GM12872 (cell line): ENCODE data around the gene NCF2.

Experiments used
- TF ChIP-seq, protein P1 (sequence below): IDR thresholded peaks from 3 replicates; pipeline ENCODE4 v1.5.1; 2011; ENCODE audit warnings: low read depth, mild to moderate bottlenecking, low read length, moderate library complexity; ENCODE audit not compliant: insufficient read depth

NCF2 gene

DNA sequence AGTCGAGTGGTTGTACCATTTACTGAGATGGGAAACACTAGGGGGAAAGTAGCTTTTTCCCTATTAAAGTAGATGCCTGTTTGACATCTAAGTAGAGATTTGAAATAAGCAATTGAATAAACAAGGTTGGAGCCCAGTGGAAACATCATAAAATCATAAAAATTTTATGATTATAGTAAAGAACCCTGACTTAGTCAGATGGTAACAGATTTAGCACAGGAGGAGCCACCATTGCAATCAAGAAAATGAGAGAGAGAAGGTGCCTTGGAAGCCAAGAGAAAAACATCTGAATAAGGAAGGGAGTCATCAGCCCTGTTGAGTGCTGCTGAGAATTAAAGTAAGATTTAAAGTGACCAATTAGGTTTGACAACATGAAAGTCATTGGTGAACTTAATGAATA, 68.2 kb downstream of the NCF2 start:
- TF ChIP-seq, protein P1, sequence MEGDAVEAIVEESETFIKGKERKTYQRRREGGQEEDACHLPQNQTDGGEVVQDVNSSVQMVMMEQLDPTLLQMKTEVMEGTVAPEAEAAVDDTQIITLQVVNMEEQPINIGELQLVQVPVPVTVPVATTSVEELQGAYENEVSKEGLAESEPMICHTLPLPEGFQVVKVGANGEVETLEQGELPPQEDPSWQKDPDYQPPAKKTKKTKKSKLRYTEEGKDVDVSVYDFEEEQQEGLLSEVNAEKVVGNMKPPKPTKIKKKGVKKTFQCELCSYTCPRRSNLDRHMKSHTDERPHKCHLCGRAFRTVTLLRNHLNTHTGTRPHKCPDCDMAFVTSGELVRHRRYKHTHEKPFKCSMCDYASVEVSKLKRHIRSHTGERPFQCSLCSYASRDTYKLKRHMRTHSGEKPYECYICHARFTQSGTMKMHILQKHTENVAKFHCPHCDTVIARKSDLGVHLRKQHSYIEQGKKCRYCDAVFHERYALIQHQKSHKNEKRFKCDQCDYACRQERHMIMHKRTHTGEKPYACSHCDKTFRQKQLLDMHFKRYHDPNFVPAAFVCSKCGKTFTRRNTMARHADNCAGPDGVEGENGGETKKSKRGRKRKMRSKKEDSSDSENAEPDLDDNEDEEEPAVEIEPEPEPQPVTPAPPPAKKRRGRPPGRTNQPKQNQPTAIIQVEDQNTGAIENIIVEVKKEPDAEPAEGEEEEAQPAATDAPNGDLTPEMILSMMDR: no peak

DNA sequence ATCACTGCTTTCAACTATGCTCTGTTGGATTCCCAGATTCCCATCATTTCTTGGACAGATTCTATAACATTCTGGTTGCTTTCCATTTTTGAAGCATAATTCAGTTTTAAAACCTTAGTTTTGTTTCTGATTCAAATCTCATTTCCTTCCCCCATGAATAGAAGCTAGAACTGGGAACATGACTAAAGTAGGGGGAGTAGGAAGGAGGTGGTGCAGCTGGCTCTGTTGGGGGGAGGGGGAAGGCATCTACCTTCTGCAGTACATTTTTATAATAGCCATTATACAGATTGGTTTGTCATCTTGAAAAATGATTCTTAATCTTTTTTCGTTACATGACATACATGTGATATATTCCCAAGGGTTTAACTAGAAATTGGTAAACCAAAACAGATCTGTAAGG, 69.9 kb downstream of the NCF2 start:
- TF ChIP-seq, protein P1: no peak

DNA sequence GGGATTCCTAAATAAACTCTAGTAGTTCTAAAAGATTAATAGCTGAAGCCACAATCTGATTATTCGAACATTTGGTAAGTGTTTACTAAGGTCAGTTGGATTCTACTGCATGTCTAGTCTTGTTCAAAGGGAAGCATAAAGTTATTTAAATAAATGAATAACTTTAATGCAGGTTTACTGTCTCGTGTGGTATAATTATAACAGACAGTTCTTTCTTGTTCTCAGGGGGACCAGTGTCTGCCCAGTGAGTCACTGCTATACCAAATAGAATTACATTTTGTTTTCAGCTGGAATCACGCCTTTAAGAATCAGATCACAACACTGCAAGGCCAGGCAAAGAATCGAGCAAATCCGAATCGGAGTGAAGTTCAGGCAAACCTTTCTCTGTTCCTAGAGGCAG, 72.9 kb downstream of the NCF2 start:
- TF ChIP-seq, protein P1: no peak

DNA sequence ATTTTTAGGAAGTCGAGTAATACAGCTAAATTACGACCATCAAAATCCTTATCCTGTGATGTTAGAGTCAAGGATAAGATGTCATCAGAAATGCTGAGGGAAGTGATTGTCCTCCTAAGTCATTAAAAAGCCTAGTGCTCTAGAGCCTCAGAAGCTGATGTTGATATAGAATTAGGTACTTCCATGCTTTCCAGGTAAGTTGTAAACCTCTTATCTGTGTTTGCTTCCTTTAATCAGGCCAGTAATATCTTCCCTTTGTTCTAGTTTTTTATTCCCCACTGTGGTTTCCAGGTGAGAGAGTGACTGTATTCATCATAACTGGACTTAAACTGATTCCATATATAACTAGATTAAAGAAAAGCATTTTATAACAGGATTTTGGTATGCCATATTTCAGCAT, 73.5 kb downstream of the NCF2 start:
- TF ChIP-seq, protein P1: no peak

DNA sequence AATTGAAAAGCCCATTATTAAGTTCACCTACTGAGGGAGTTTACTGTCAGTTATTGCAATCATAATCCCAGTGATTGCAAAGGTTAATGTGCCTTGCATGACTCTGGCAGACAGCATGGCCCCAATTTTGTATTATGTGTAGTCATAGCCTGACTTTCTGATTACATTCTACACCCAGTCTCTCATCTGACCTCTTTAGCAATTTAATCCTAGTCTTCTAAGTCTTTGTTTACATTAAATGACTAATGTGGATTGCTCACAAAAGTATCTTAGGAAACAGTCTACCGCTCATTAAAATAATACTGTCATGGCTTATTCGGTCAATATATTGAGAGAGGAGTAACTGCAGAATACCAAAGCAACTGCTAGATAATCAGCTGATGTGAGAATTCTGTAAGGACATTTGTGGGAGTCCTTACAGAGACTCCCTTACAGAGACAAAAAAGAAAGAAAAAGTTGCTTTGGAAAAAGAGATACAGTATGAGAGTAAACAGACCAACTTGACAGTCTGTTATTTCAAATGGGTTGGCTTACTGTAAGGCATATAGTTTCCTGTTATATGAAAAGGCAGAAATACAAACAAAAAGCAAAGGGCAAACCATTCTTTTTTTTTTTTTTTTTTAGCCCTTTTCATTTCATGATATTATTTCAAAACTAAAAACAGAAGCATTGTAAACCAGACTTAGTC, 75.1 kb downstream of the NCF2 start:
- TF ChIP-seq, protein P1: no peak

DNA sequence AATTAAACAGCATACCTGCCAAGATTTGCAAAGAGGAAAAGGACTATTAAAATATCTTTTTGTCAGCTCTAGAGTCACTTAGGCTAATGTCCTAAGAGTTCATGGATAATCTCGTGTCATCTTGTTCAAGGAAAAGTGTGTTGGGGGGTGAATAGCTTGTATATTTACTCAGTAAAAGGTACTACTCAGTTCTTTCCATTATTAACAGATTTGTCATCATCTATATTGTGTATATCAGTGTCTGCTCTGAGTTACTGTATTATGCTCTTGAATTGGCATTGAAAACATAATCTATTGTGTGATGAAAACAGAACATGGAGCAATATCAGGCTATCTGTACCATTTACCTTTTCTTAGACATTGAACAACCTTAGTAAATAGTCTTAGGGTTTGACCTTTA, 76.0 kb downstream of the NCF2 start:
- TF ChIP-seq, protein P1: no peak

DNA sequence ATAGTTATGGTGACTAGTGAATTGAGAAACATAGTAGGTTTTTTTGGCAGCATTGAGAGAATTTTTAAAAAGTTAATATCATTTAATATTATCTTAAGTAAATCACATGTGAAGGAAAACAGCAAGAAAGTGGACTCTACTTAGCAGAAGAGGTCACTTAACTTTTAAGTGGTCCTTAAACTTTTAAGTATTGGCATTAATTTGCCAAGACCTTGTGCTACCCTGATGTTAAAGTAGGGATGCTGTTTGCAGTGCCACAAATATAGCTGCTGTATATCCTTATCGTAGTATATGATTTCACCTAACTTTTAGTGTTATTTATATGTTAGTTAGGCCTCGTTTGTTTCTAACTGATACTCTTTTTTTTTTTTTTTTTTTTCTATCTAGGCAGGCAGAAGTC, 77.8 kb downstream of the NCF2 start:
- TF ChIP-seq, protein P1: no peak
